Kidney epithelial cell (primary cell): Measurements from ENCODE around the gene ARHGAP35. TPM values are rescaled to one million over a fixed set of nuclear protein-coding genes. Genes with fewer than 3 reads are reported as not detected.
"Not testable (repeated sequence)": the region's sequence is repeated elsewhere in the genome, so short reads cannot be mapped to it uniquely, and the experiment has no call there.

ENCODE experiments used
- DNase-seq: peaks from one replicate; pipeline ENCODE4 v3.0.0-alpha.2; 2010; ENCODE audit warnings: low read depth
- H3K27me3 ChIP-seq: 2 replicates; pipeline ENCODE4 v1.6.0; 2011; ENCODE audit warnings: low read length; ENCODE audit not compliant: control insufficient read depth, insufficient read depth
- H3K36me3 ChIP-seq: 2 replicates; pipeline ENCODE4 v1.5.1; 2011; ENCODE audit warnings: low read length; ENCODE audit not compliant: control insufficient read depth, insufficient read depth
- H3K4me3 ChIP-seq: 2 replicates; pipeline ENCODE4 v1.5.1; 2011; ENCODE audit warnings: low read depth, mild to moderate bottlenecking, control low read depth, low read length
- CTCF ChIP-seq: IDR thresholded peaks from 2 replicates; pipeline ENCODE4 v1.5.1; 2011; ENCODE audit warnings: mild to moderate bottlenecking, moderate library complexity, low read length, control low read depth, inconsistent platforms; ENCODE audit not compliant: insufficient read depth, poor library complexity, severe bottlenecking
- total RNA-seq: library from RNA; depleted of rRNA; stranded (reverse); fragments of >200 nt; gene quantifications from 2 replicates; pipeline ENCODE4 v1.2.3, GENCODE V29; 2015

The ARHGAP35 gene
- total RNA-seq, 1 donor from 2014 or later = 30.9 TPM

- H3K4me3 ChIP-seq = no peak overlapping the region
- H3K36me3 ChIP-seq = no peaks in the 10 kb centered on the region
- DNase-seq = no peak
- no peak for TF ChIP-seq CTCF
- H3K27me3 ChIP-seq = no peaks in the 10 kb centered on the region
Measured at GRCh38 chr19:46821512-46822409, 39.0 kb upstream of the ARHGAP35 start.

GRCh38 chr19:46822410-46822787 lies 38.4 kb upstream of the ARHGAP35 start:
- DNase-seq, H3K27me3 ChIP-seq, H3K4me3 ChIP-seq, H3K36me3 ChIP-seq: not testable (repeated sequence)

GRCh38 chr19:46823049-46823448 lies 37.7 kb upstream of the ARHGAP35 start:
- Histone ChIP-seq H3K36me3 (no peaks in the 10 kb centered on the region), H3K27me3 (no peaks in the 10 kb centered on the region), H3K4me3 (no peak overlapping the region)
- no peak for TF ChIP-seq CTCF
- DNase-seq = no peak

- no peak overlapping the region for H3K4me3 ChIP-seq
- DNase-seq = no peak
- TF ChIP-seq CTCF = no peak
- H3K27me3 ChIP-seq = no peaks in the 10 kb centered on the region
- no peaks in the 10 kb centered on the region for H3K36me3 ChIP-seq
Measured at GRCh38 chr19:46824890-46825730, 35.7 kb upstream of the ARHGAP35 start.

- Histone ChIP-seq H3K4me3 (no peak overlapping the region), H3K27me3 (no peaks in the 10 kb centered on the region), H3K36me3 (no peaks in the 10 kb centered on the region)
- TF ChIP-seq CTCF = no peak
- DNase-seq = no peak
Measured at GRCh38 chr19:46825731-46826055, 35.1 kb upstream of the ARHGAP35 start.

GRCh38 chr19:46828484-46828883 lies 32.3 kb upstream of the ARHGAP35 start:
- no peak overlapping the region for H3K4me3 ChIP-seq
- no peaks in the 10 kb centered on the region for H3K36me3 ChIP-seq
- no peak for DNase-seq
- TF ChIP-seq CTCF = no peak
- H3K27me3 ChIP-seq = no peaks in the 10 kb centered on the region
